Measurements from ENCODE around the gene B4GALNT4.
"Not testable (repeated sequence)": the region's sequence is repeated elsewhere in the genome, so short reads cannot be mapped to it uniquely, and the experiment has no call there.

The B4GALNT4 gene

DNA sequence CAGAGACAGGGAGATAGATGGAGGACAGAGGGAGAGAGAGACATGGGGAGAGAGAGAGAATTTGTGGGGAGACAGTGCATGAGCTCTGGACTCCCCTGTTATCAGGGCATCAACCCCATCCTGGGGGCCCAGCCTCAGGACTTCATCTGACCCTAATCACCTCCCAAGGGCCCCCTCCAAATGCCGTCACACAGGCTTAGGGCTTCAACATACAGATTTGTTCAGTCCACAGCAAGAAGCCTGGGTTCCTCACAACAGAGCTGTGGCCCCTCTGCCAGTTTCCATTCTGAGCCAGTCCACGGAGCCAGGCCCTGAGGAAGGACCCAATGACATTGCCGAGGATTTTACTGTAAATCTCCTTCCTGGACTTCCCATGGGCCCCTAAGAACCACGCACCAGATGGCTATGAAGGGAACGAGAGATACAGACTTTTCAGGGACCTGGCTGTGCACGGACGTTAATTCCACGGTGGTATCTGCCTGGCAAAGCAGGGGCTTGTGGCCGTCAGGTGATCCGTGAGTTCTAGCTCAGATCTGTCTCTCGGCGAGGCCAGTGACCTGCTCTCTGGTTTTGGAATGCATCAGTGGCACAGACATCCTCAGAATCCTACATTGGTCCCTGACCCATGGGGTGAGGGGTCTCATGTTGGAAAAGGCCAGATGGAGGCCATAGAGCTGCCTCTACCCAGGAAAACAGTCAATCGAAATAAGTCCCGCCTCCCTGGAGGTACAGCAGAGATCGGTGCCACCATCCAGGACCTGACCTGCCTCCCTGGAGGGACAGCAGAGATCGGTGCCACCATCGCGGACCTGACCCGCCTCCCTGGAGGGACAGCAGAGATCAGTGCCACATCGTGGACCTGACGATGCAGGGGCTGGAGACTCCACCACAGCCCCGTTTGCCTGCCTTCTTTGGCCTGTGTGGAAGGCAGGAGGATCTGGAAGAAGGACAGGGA lies 8.7 kb upstream of the B4GALNT4 start:
- DNase-seq = no peak

DNA sequence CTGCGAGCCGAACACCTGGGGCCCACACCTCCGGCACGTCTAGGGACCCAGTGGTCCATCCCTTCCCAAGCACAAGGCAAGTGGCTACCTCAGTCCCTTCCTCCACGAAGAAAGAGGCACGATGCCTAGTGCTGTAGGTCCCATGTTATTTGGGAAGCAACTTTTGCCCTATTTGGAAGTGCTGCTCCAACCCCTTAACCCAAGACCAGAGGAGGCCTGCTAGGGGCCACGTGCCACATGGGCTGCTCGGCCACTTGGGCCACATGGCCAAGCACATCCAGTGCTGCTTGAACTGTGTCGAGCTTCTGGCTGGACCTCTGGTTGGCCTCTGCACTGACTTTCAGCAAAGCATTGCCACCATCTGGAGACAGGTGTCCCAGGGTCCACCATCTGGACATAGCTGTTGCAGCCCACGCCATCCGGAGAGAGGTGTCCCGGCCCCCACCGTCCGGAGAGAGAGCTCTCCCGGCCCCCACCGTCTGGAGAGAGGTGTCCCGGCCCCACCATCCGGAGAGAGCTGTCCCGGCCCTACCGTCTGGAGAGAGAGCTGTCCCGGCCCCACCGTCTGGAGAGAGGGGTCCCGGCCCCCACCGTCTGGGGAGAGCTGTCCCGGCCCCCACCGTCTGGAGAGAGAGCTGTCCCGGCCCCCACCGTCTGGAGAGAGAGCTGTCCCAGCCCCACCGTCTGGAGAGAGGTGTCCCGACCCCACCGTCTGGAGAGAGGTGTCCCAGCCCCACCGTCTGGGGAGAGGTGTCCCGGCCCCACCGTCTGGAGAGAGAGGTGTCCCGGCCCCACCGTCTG lies 6.5 kb upstream of the B4GALNT4 start:
- no peak for DNase-seq

DNA sequence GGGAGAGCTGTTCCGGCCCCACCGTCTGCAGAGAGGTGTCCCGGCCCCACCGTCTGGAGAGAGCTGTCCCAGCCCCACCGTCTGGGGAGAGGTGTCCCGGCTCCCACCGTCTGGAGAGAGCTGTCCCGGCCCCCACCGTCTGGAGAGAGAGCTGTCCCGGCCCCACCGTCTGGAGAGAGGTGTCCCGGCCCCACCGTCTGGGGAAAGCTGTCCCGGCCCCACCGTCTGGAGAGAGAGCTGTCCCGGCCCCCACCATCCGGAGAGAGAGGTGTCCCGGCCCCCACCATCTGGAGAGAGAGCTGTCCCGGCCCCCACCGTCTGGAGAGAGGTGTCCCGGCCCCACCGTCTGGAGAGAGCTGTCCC lies 5.9 kb upstream of the B4GALNT4 start:
- not testable (repeated sequence) for DNase-seq

DNA sequence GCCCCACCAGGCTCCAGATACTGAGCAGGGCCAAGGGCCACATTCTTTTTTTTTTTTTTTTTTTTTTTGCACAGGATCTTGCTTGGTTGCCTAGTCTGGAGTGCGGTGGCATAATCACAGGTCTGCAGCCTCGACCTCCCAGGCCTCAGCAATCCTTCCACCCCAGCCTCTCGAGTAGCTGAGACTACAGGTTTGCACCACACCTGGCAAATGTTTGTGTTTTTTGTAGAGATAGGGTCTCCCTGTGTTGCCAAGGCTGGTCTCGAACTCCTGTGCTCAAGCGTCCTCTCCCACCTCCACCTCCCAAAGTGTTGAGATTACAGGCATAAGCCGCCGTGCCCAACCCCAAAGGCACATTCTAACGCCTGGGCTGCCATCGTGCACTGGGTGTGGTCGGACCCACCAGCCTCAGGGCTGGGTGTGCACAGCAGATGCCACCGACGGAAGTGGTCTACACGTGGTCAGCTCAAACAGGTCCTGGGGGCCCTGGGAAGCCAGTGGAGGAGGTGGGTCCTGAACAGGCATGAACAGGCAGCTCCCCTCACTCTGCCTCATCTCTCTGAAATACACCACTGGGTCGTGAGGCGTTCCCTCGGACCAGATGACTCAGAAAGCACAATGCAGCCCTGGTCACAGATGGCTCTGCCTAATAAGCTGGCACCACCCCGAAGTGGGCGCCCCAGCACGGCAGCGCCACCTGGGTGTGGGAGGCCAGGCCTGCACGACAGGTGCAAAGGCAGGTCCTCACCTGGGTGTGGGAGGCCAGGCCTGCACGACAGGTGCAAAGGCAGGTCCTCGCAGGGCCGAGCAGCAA lies 5.1 kb upstream of the B4GALNT4 start:
- DNase-seq = peak; percentile 45

DNA sequence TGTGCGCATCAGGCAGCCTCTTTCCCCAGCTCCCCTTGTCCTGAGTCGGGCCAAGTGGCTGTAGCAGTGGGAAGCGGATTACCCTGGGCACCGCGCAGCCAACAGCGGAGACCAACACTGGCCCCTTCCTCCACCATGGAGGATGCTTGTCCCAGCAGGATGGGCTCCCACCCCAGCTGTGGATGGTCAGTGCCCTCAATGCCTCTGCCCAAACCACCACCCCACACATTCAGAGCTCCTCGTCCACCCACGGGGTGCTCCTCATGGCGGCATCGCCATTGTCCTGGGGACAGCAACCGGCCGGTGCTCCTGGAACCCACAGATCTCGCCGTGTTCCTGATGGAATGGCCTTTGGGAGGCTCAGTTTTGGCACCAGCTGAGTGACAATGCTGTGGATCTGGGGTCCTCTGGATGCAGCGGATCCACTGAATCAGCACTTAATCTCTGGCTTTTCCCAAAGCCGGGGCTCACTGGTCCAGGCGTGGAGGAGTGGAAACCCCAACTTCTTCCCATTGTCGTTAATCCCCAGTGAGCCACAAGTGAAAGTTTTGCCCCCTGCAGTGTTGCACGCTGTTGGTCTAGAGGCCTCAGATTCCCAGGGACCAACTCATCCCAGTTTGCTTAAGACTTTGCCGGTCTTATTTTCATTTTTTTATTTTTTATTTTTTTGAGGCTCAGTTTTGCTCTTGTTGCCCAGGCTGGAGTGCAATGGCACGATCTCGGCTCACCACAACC lies 4.1 kb upstream of the B4GALNT4 start:
- no peak for DNase-seq

DNA sequence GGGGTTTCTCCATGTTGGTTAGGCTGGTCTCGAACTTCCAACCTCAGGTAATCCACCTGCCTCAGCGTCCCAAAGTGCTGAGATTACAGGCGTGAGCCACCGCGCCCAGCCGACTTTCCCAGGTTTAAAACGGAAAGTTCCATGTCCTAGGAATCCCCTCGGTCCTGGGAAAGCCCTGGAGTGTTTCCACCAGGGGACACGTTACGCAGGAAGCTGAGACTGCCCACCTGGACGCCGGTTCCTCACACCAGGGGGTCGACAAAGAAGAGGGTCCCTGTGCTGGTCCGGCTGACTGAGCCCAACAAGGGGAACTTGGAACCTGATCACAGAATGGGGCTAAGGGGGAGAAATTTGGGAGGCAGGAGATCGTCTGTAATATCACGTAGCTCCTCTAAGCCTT lies 3.5 kb upstream of the B4GALNT4 start:
- no peak for DNase-seq

DNA sequence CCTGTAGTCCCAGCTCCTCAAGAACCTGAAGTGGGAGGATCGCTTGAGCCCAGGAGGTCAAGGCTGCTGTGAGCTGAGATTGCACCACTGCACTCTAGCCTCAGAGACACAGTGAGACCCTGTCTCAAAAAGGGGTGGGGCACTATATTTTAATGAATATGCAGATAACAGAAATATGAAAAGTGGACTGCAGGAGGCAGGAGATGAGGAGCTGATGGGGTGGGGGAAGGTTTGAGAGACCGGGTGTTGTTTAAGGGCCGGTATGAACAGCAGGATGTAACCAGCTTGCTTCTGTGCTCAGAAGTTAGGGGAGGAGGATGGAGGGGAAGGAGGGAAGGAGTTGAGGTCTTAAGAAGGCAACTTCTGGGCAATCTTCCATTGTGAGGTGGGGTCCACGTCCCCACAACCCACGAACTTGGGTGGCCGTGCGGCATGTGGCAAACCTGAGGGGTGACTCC lies 1.3 kb upstream of the B4GALNT4 start:
- DNase-seq = no peak

DNA sequence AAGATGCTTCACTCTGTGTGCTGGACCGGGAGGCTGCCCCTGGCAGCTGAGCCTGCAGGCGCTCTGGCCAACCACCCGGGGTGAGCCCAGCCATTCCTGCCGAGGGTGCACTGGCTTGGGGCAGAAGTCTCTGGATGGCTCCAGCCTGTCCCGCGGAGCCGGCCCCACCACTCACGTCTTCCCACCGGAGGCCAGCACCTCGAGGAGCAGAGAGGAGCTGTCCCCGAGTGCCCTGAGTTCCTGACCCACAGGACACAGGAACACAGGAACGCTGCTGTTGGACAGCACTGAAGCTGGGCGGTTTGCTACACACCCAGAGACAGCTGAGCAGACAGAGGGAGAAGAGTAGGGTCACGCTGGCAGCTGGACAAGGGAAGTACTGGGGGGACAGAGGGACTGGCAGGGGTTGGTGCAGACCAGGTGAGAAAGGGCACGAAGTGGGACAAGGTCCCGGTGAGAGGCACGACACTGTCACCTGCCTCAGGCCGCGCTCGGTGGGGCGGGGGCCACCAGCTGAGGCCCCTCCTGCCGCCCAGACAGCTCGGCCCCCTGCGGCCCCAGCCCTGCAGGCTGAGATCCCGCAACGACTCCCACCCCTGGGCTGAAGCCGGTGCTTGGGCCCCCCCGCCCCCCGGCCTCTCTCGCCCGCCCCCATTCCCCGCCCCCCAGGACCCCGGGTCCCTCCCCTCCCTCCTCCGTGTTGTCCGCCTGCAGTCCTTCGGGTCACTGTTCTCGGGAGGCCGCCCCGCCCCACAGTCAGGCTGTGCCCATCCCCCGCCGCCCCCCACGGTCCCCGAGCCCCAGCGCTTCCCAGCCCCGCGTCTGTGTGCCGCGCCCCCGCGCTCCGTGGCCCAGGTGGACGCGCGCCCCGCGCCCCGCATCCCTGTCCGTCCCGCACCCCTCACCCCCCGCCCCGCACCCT lies 624 bp upstream of the B4GALNT4 start:
- no peak for DNase-seq

DNA sequence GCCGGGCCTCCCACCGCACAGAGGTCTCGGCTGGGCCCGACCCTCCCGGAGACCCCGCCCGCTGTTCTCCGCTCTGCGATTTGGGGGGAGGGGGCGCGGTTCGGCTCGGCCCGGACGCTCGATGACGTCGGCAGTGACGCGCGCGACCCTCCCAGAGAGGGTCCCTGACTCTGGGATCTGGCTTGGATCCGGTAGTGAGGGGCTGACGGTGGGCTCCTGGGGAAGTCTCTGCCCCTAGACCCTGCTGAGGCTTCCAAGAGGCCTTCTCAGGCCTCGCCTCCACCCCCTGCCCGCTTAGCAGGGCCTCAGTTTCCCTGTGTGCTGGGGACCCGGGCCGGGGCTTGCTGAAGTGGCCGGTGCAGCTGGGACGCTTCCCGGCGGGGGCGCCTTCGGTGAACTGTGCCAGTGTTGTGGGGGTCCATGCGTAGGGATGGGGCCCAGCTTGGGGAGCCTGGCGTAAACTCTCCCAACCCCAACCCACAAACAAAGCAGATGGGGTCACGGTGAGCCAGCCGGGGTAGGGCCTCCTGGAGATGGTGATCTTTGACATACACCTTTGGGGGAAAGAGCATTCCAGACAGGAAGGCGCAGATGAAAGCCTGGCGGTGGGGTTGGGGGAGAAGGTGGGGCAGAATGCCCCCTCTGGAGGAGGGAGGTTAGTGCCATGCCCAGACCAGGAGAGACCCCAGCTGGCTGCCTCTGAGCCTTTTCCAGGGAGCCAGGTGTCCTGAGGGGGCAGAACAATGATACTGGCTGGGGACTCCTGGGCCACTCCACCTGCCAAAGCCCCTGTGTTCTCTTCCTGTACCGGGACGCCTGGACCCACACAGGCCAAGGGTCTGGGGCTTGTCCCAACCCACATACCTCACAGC lies 1.0 kb downstream of the B4GALNT4 start:
- DNase-seq = no peak

DNA sequence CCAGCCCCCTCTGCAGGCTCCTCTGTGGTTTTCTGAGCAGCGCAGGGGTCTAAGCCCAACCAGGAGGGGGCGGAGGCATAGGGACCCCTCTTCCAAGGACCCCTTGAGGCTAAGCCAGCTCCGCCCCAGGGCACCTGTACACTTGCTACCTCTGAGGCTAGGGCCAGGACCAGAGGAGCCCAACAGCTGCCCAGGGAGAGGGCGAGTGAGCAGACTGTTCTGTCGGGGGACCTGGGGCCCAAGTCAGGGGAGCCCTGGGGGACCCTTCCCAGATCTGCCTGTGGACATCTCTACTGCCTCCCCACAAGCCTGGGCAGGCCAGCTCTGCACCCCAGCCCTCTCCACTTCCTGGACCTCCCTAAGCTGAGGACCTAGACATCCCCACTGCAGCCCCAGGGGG lies 1.8 kb downstream of the B4GALNT4 start:
- no peak for DNase-seq

DNA sequence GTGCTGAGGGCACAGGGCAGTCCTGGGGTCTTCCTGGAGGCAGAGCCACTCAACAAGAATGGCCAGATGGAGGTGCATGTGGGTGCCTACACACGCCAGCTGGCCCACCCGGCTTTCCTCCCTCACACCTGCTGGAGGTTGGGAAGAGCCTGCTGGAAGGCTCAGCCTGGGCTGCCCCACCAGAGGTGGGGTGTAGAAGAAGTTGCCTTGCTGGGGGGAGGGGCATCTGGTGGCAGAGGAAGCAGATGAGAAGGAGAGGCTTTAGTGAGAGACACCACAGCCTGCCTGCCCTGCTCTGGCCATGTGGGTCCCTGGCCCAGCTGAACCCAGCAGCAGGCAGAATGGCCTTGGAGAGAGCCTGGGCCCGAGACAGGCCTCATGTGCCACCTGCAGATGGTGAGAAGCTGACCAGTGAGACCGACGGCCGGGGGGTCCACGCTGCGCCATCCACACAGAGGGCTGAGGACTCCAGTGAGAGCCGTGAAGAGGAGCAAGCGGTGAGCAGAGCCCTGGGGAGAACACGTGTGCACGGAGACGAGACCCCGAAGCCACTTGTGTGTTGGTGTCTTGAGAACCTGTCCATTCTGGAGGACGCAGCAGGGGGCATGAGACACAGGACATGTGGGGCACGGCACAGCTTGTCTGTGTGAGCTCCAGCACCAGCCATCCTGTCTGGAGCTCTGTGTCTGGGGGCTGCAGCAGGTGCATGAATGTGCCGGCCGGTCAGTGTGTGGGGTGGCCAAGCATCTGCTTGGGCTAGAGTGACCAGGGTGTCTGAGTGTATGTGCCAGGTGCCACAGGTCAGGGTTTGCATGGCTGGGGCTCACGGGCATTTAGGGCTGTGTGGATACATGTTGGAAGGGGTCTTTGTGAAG lies 2.7 kb downstream of the B4GALNT4 start:
- no peak for DNase-seq

DNA sequence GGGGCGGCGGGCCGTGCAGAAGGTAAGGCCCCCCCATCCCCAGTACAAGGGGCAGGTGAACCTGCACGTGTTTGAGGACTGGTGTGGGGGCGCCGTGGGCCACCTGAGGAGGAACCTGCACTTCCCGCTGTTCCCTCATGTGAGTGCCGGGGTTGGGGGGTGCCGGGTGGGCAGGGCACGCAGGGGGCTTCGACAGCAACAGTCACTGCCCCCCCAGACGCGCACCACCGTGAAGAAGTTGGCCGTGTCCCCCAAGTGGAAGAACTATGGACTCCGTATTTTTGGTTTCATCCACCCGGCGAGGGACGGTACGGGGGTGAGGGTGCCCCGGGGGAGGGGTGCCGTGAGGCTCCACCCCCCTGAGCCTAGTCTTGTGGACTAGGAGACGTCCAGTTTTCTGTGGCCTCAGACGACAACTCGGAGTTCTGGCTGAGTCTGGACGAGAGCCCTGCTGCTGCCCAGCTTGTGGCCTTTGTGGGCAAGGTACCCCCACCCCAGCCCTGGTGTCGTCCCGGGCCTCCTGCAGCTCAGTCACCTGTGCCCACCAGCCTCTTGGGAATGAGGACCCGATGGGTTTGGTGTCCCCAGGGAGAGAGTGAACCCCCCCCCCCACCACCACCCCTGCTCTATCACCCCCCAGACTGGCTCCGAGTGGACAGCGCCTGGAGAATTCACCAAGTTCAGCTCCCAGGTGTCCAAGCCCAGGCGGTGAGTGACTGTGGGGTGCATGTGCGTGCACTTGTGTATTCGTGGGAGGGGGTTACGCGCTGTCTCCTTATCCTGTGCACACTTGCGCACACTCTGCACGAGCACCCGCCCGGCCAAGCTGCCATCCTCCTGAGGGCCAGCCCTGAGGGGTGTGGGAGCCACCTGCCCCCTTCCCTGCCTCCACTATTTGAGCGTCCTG lies 3.8 kb downstream of the B4GALNT4 start:
- no peak for DNase-seq

DNA sequence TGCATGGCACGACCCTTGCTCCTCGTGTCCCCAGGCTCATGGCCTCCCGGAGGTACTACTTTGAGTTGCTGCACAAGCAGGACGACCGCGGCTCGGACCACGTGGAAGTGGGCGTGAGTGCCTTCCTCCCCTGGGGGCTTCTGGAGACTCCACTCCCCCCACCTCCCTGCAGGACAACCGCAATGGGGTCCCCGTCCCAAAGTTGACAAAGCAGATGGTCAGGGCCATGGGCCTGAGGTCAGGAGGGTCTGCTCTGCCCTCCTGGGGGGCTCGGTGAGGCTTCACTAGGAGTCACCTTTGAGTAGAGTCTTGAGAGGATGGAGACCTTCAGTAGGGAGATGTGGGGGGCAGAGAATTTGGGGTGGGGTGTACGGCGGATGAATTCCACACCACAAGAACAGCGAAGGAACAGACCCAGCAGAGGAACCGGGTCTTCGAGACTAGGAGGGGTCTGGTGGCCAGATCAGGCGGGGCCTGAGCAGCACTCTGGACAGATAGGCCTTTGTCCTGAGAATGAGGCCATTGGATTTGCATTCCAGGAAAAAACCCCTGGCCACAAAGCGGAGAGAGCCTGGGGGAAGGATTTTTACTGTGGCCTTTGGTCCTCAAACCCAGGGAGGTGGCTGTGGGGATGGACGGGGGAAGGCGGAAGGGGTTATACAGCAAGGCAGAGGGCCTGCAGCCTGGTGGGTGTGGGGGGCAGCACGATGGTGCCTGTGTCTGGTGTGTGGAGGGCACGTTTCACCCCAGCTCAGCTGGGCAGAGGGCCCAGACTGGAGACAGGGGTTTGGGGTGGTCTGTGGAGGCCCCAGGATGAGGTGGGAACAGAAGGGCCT lies 4.6 kb downstream of the B4GALNT4 start:
- DNase-seq = no peak

DNA sequence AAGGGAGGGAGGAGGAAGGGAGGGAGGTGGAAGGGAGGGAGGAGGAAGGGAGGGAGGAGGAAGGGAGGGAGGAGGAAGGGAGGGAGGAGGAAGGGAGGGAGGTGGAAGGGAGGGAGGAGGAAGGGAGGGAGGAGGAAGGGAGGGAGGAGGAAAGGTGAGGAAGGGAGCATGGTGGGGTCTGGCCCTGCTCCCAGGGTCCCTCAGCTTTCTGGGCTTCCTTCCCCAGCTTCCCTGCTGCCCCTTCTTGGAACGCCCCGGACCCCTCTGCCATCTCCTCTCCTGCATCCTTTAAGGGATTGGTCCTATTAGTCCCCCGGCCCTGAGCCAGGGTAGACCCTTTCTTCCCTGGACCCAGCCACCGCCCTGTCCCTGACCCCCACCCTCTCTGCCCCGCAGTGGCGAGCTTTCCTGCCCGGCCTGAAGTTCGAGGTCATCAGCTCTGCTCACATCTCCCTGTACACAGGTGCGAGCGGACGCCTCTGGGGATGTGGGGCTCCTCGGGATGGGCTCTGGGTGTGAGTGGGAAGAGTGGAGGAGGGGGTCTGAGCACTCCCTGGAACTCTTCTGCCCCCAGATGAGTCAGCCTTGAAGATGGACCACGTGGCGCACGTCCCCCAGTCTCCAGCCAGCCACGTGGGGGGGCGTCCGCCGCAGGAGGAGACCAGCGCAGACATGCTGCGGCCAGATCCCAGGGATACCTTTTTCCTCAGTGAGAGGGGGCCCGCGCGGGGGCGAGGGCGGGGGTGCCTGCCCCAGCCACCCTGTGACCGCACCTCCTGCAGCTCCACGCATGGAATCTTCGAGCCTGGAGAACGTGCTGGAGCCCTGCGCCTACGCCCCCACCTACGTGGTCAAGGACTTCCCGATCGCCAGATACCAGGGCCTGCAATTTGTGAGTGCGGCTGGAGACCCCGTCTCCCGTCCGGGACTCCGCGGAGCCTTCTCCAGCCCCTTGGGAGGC lies 6.0 kb downstream of the B4GALNT4 start:
- DNase-seq = no peak

DNA sequence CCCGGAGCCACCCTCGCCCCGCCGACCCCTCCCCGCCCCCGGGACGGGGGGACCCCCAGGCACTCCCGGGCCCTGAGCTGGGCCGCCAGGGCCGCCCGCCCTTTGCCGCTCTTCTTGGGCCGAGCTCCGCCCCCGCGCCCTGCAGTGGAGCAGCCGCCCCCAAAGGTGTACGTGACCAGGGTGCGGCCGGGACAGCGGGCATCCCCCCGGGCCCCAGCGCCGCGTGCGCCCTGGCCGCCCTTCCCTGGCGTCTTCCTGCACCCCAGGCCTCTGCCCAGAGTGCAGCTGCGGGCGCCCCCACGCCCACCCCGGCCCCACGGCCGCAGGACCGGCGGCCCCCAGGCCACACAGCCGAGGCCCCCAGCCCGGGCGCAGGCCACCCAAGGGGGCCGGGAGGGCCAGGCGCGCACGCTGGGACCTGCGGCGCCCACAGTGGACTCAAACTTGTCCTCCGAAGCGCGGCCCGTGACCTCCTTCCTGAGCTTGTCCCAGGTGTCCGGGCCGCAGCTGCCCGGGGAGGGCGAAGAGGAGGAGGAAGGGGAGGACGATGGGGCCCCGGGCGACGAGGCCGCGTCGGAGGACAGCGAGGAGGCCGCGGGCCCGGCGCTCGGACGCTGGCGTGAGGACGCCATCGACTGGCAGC lies 7.4 kb downstream of the B4GALNT4 start:
- no peak for DNase-seq
